SKM-1 (cell line): Measurements from ENCODE around the gene ZNF598.
"Not testable (repeated sequence)": the region's sequence is repeated elsewhere in the genome, so short reads cannot be mapped to it uniquely, and the experiment has no call there.

ENCODE experiments used
- DNase-seq: peaks from one replicate; lab custom pipeline; 2025; ENCODE audit not compliant: unreplicated experiment; lab: John Stamatoyannopoulos, UW

The ZNF598 gene

GRCh38 chr16:1960665-1961630, 48.7 kb downstream of the ZNF598 start:
- no peak for DNase-seq

DNA sequence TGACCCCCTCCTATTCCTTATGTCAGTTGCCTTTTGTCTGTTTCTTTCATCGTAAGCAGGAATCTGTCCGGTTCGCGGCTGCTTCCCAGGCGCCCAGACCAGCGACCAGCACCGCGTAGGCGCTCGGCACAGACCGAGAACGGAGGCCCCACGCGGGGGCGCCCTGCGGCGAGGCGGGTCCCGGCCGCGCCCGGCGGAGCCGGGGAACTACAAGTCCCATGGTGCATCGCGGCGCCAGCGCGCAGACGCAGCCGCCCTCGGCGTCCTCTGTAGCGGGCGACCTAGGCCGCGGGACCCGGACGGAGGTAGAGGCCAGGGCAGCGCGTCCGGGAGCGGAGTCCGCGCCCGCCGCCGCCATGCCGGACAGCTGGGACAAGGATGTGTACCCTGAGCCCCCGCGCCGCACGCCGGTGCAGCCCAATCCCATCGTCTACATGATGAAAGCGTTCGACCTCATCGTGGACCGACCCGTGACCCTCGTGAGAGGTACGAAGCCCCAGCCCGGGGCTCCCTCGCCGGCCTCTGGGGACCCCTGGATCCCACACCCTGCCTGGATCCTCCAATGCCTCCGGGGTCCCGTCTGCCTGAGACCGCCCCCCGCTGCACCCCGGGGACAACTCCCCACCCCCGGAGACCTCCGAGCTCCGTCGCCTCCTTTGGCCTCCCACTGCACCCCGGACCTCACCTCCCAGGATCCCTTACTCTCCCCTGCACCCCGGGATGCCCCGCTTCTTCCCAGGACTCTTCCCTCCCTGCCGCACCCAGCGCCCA, 50.2 kb downstream of the ZNF598 start, which contains the start of gene NDUFB10:
NDUFB10 (plus strand) TSS at position 270 of the 771 bp plus-strand sequence; CDS start at position 357, 87 bp downstream.
- peak; percentile 70 for DNase-seq

- no peak for DNase-seq
Measured at GRCh38 chr16:1958715-1959268, 50.8 kb downstream of the ZNF598 start.

GRCh38 chr16:1958143-1958491, 51.5 kb downstream of the ZNF598 start:
- not testable (repeated sequence) for DNase-seq

GRCh38 chr16:1957434-1958142, 52.0 kb downstream of the ZNF598 start:
- not testable (repeated sequence) for DNase-seq

DNA sequence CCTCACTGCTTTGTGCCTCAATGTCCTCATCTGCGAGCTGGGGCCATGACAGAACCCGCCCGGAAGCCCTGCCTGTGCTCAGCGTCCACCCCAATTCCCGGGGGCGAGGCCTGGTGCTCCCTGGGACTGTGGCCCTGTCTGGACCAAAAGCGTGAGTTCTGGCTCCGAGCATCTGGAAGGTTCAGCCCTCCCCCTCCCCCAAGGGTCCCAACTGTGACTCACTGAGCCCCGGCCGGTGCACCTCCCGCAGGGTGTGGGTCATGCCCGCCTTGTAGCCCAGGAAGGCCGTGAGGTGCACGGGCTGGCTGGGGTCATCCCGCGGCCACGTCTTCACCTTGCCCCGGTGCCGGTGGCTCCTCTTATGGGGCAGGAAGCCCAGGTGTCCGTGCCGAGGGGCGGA, 55.9 kb downstream of the ZNF598 start:
- DNase-seq = no peak

- no peak for DNase-seq
Measured at GRCh38 chr16:1950559-1950958, 59.1 kb downstream of the ZNF598 start.

DNA sequence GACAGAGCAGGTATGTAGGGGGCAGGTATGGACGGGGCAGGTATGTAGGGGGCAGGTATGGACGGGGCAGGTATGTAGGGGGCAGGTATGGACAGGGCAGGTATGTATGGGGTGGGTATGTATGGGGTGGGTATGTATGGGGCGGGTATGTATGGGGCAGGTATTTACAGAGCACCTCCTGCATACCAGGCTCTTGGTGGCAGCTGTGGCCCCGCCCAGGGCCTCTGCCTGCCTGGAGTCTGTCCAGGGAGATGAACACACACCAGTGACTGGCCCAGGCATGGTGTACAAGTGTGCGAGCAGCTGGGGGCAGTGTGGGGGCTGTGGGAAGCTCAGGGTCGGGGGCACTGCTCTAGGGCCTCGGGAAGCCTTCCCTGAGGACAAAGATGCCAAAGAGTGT, 59.6 kb downstream of the ZNF598 start:
- DNase-seq = no peak

DNA sequence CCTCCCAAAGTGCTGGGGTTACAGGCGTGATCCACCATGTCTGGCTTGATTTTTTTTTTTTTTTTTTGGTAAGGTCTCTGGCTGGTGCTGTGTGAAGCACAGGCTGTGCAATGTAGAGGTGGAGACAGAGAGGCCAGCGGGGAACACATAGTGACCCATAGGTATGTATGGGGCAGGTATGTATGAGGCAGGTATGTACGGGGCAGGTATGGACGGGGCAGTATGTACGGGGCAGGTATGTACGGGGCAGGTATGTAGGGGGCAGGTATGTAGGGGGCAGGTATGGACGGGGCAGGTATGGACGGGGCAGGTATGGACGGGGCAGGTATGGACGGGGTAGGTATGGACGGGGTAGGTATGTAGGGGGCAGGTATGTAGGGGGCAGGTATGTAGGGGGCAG, 60.1 kb downstream of the ZNF598 start:
- DNase-seq = no peak
